ENCODE results near the gene CD99. TPM values are rescaled to one million over a fixed set of nuclear protein-coding genes. Genes with fewer than 3 reads are reported as not detected.
A peak's percentile ranks its signal among the peaks of the same experiment; 100 is the strongest.

CD99 gene
- total and polyA plus RNA-seq, 9 donors = 158 to 382 (median 326) TPM

DNA sequence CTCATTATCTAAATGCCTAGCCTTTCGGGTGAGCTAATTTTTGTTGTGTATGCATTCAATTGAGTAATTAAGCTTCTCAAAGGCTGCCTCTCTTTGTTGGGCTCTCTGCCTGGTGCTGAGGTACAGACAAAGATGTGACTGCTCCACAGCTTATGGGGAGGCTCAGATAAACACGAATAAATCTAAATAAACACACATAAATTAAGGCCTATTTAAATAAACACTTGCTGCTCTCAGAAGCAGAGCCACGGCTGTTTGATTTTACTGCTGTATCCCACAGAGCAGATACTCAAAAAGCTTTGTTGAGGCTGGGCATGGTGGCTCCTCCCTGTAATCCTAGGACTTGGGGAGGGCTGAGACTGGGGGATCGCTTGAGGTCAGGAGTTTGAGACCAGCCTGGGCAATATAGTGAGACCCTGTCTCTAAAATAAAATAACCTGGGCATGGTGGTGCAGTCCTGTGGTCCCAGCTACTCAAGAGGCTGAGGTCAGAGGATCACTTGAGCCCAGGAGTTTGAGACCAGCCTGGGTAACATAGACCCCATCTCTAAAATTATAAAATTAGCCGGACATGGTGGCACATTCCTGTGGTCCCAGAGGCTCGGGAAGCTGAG is 8.4 kb upstream of the CD99 start:
- no peak overlapping the region for H3K27ac ChIP-seq (ENCODE audit: low read length)
- peaks cover 9% of the 10 kb centered on the region for H3K27me3 ChIP-seq (ENCODE audit: control insufficient read depth, insufficient read depth, low read length)
- no peaks in the 10 kb centered on the region for H3K36me3 ChIP-seq (ENCODE audit: control insufficient read depth, insufficient read depth, low read length)
- H3K4me1 ChIP-seq (ENCODE audit: control insufficient read depth, insufficient read depth, low read length) = no peaks in the 10 kb centered on the region
- no peak for DNase-seq
- no peaks in the 10 kb centered on the region for H3K9me3 ChIP-seq (replicated peaks; ENCODE audit: control insufficient read depth, low read depth, low read length)
- WGBS (ENCODE audit: insufficient coverage) = 89% methylated on average over 1 of the region's 6 CpGs
- no peak overlapping the region for H3K4me3 ChIP-seq (ENCODE audit: low read length)

- peaks cover 9% of the 10 kb centered on the region for H3K27me3 ChIP-seq (ENCODE audit: control insufficient read depth, insufficient read depth, low read length)
- H3K4me1 ChIP-seq (ENCODE audit: control insufficient read depth, insufficient read depth, low read length) = no peaks in the 10 kb centered on the region
- no peak overlapping the region for H3K4me3 ChIP-seq (ENCODE audit: low read length)
- no peaks in the 10 kb centered on the region for H3K9me3 ChIP-seq (replicated peaks; ENCODE audit: control insufficient read depth, low read depth, low read length)
- WGBS (ENCODE audit: insufficient coverage) = 80% methylated on average over 1 of the region's 1 CpG
- no peak for DNase-seq
- H3K27ac ChIP-seq (ENCODE audit: low read length) = no peak overlapping the region
- no peaks in the 10 kb centered on the region for H3K36me3 ChIP-seq (ENCODE audit: control insufficient read depth, insufficient read depth, low read length)
These were observed 6.8 kb upstream of the CD99 start for GRCh38 chrX:2684256-2684655.

DNA sequence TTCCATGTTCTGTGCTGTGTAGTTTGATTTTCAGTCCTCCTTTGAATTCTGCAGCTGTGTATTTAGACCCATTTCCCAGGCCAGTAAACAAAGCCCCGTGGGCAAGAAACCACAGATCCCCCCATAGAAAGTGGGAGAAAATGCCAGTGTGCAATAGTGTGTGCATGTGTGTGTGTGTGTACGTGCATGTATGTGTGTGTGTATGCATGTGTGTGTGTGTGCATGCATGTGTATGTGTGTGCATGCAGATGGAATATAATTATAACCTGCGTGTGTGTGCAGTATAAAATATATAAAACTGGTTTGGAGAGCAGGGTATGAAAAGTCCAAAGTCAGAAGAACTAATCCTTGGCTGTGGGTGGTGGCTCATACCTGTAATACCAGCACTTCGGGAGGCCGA is 5.2 kb upstream of the CD99 start:
- Histone ChIP-seq H3K27ac (ENCODE audit: low read length) (no peak overlapping the region), H3K27me3 (ENCODE audit: control insufficient read depth, insufficient read depth, low read length) (peaks cover 17% of the 10 kb centered on the region), H3K9me3 (replicated peaks; ENCODE audit: control insufficient read depth, low read depth, low read length) (no peaks in the 10 kb centered on the region), H3K4me1 (ENCODE audit: control insufficient read depth, insufficient read depth, low read length) (peaks cover 3% of the 10 kb centered on the region), H3K36me3 (ENCODE audit: control insufficient read depth, insufficient read depth, low read length) (no peaks in the 10 kb centered on the region), H3K4me3 (ENCODE audit: low read length) (no peak overlapping the region)
- WGBS (ENCODE audit: insufficient coverage) = 95% methylated on average over 2 of the region's 5 CpGs
- no peak for DNase-seq

DNA sequence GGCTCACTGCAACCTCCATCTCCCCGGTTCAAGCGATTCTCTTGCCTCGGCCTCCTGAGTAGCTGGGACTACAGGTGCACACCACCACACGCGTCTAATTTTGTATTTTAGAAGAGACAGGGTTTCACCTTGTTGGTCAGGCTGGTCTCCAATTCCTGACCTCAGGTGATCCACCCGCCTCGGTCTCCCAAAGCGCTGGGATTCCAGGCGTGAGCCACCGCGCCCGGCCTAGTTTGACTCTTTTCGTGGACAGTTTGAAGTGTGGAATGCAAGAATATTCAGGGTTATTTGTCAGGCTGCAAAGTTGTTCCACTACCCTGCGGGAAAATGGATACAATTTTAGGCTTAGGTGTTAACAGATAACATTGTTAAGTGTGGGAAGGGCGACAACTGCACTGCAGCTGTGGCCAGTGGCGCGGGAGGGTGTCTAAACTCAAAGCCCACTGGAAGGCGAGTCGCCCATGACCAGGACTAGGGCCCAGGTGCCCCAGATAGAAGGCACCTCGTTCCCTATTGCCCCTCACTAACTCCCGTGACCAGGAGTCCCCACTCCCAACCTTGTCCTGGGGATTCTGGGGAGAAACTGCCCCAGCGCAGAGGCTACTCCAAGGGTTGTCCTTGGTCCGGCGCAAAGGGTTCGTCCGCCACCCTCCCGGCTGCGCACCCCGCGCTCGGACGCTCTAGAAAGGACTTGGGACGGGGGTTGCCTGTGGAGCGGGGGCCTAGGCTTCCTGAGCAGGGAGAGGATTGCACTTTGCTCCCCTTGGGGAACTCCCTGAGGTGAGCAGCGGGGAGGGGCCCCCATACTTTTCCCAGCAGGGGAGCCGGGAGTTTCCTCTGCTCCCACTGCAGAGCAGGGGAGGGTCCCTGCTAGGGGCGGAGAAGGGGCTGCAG is 1.1 kb upstream of the CD99 start:
- peaks cover 25% of the 10 kb centered on the region for H3K4me1 ChIP-seq (ENCODE audit: control insufficient read depth, insufficient read depth, low read length)
- WGBS (ENCODE audit: insufficient coverage) = 39% methylated on average over 17 of the region's 37 CpGs
- DNase-seq = no peak
- H3K27ac ChIP-seq (ENCODE audit: low read length) = no peak overlapping the region
- no peak overlapping the region for H3K4me3 ChIP-seq (ENCODE audit: low read length)
- H3K36me3 ChIP-seq (ENCODE audit: control insufficient read depth, insufficient read depth, low read length) = no peaks in the 10 kb centered on the region
- peaks cover 23% of the 10 kb centered on the region for H3K27me3 ChIP-seq (ENCODE audit: control insufficient read depth, insufficient read depth, low read length)
- no peaks in the 10 kb centered on the region for H3K9me3 ChIP-seq (replicated peaks; ENCODE audit: control insufficient read depth, low read depth, low read length)

DNA sequence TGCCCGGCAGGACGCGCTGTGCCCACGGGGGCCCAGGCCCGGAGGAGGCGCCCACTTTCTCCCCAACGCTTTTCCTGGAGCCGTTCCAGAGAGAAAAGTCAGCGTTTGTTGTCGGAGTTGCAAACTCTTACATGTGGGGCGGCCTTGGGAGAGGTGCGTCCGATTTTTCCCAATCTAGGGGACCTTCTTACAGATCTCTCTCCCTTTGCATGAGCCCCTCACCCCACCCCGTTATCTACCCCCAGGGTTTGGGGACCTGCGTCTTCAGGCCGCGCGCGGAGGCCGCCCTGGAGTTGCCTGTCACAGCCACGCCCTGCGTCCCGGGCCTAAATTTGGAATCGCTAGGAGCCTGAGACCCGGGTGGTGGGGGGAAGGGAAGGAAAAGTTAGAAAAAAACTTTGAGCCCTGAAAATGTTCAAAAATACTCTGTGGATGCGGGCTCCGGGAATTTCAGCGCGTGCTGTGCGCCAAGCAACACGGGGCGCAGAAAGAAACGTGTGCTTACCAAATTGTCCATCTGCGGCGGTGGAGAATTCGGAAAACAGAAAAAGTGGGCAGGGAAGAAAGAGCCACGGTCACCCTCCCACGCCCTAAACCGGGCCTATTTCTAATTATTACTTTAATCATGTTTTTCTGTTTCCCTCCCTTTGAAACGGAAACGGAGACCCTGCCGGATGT is 587 bp downstream of the CD99 start:
- no peaks in the 10 kb centered on the region for H3K9me3 ChIP-seq (replicated peaks; ENCODE audit: control insufficient read depth, low read depth, low read length)
- DNase-seq = peak; percentile 77
- H3K4me1 ChIP-seq (ENCODE audit: control insufficient read depth, insufficient read depth, low read length) = peaks cover 28% of the 10 kb centered on the region
- H3K27me3 ChIP-seq (ENCODE audit: control insufficient read depth, insufficient read depth, low read length) = peaks cover 23% of the 10 kb centered on the region
- H3K4me3 ChIP-seq (ENCODE audit: low read length) = peak overlapping the region; percentile 57
- 0% methylated on average over 19 of the region's 42 CpGs for WGBS (ENCODE audit: insufficient coverage)
- H3K27ac ChIP-seq (ENCODE audit: low read length) = peak overlapping the region; percentile 36
- no peaks in the 10 kb centered on the region for H3K36me3 ChIP-seq (ENCODE audit: control insufficient read depth, insufficient read depth, low read length)

DNA sequence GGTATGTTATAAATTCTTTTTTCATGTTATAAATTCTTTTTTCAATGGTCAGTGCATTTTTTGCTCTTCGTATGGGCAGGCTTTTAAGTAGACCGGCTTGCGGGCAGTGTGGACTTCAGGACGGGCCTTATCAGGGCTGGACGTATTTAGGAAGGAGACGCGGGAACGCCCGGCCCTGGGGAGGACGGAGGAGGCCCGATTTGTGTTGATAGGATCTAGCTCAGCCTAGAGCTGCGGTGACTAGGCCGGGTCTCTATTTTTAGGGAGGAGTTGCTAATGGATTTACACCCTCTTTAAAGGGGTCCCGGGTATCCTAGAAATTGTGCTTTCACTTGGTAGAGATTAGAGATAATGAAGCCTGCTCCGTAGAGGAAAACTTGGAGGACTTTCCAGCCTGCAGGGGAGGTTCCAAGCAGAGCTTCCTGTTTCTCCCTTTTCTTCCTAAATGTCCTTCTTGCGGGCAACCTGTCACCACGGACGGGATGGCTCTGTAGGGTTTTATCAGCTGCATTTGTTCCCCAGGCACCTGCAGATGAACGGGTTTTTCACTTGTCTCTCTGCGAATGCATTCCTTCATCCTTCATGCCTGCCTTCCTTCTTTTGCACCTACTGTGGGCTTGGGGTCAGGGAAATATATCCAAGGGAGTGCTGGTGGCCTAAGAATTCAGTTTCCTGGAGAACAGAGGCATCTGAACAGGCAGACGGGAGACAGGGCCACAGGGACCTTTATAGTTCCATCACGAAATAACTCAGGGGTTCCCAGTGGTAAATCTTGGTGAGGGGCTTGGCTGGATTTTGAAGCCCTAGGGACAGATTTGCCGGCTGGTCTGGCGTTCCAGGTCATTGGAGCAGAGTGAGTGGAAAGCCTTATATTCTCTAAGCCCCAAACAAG is 1.4 kb downstream of the CD99 start:
- peak overlapping the region; percentile 57 for H3K4me3 ChIP-seq (ENCODE audit: low read length)
- 15% methylated on average over 20 of the region's 24 CpGs for WGBS (ENCODE audit: insufficient coverage)
- H3K27me3 ChIP-seq (ENCODE audit: control insufficient read depth, insufficient read depth, low read length) = peaks cover 20% of the 10 kb centered on the region

GRCh38 chrX:2693113-2694002 is 2.3 kb downstream of the CD99 start:
- Histone ChIP-seq H3K9me3 (replicated peaks; ENCODE audit: control insufficient read depth, low read depth, low read length) (no peaks in the 10 kb centered on the region), H3K4me3 (ENCODE audit: low read length) (no peak overlapping the region), H3K27me3 (ENCODE audit: control insufficient read depth, insufficient read depth, low read length) (peaks cover 18% of the 10 kb centered on the region), H3K36me3 (ENCODE audit: control insufficient read depth, insufficient read depth, low read length) (peaks cover 5% of the 10 kb centered on the region), H3K4me1 (ENCODE audit: control insufficient read depth, insufficient read depth, low read length) (peaks cover 36% of the 10 kb centered on the region), H3K27ac (ENCODE audit: low read length) (no peak overlapping the region)
- 81% methylated on average over 5 of the region's 15 CpGs for WGBS (ENCODE audit: insufficient coverage)
- no peak for DNase-seq

More for the DNA sequence above, 1.4 kb downstream of the CD99 start:
- Histone ChIP-seq H3K36me3 (ENCODE audit: control insufficient read depth, insufficient read depth, low read length) (peaks cover under 1% of the 10 kb centered on the region), H3K9me3 (replicated peaks; ENCODE audit: control insufficient read depth, low read depth, low read length) (no peaks in the 10 kb centered on the region), H3K27ac (ENCODE audit: low read length) (peak overlapping the region; percentile 36), H3K4me1 (ENCODE audit: control insufficient read depth, insufficient read depth, low read length) (peaks cover 36% of the 10 kb centered on the region)
- peak; percentile 43 for DNase-seq

DNA sequence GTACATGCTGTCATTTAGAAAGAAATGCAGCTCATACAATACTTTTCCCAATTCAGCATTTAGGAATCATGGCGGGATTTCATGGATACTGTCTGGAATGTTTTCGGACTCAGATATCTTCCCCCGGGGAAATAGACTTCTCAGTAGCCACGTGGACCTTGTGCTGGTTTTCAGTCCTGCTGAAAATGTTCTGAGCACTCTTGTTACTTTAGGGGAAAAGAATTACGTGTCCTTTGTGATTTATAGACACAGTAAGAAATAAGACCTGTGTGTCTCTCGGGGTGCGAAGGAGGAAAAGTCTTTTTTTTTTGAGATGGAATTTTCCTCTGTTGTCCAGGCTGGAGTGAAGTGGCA is 3.8 kb downstream of the CD99 start:
- WGBS (ENCODE audit: insufficient coverage) = 30% methylated on average over 2 of the region's 7 CpGs
- DNase-seq = no peak
- Histone ChIP-seq H3K27me3 (ENCODE audit: control insufficient read depth, insufficient read depth, low read length) (peaks cover 18% of the 10 kb centered on the region), H3K9me3 (replicated peaks; ENCODE audit: control insufficient read depth, low read depth, low read length) (no peaks in the 10 kb centered on the region), H3K4me1 (ENCODE audit: control insufficient read depth, insufficient read depth, low read length) (peaks cover 36% of the 10 kb centered on the region), H3K4me3 (ENCODE audit: low read length) (no peak overlapping the region), H3K27ac (ENCODE audit: low read length) (no peak overlapping the region), H3K36me3 (ENCODE audit: control insufficient read depth, insufficient read depth, low read length) (peaks cover 6% of the 10 kb centered on the region)

- DNase-seq = peak; percentile 70
- Histone ChIP-seq H3K36me3 (ENCODE audit: control insufficient read depth, insufficient read depth, low read length) (peaks cover 11% of the 10 kb centered on the region), H3K9me3 (replicated peaks; ENCODE audit: control insufficient read depth, low read depth, low read length) (no peaks in the 10 kb centered on the region), H3K4me3 (ENCODE audit: low read length) (no peak overlapping the region), H3K4me1 (ENCODE audit: control insufficient read depth, insufficient read depth, low read length) (peaks cover 37% of the 10 kb centered on the region), H3K27ac (ENCODE audit: low read length) (peak overlapping the region; percentile 51), H3K27me3 (ENCODE audit: control insufficient read depth, insufficient read depth, low read length) (peaks cover 9% of the 10 kb centered on the region)
- WGBS (ENCODE audit: insufficient coverage) = no CpG with 5 or more reads among the region's 8 CpGs
These were observed 5.7 kb downstream of the CD99 start for GRCh38 chrX:2696698-2697215.
